Activated naive CD8-positive, alpha-beta T cell treated with anti-CD3 and anti-CD28 coated beads, Interleukin-2, amount 50 U/mL, for 24 hours (primary cell): Measurements from ENCODE around the gene CCDC196.

Source experiments
- ATAC-seq: fragments of 150-1000 bp; cut with Tn5 transposase; one replicate; pipeline ENCODE4 v1.10.0; 2021
- DNase-seq: peaks from one replicate; pipeline ENCODE4 v3.0.0; 2021
- H3K27ac Mint-ChIP-seq: one replicate; pipeline ENCODE4 v1.8.0; 2021; ENCODE audit warnings: mild to moderate bottlenecking, mixed read lengths
- H3K27me3 Mint-ChIP-seq: one replicate; pipeline ENCODE4 v1.8.0; 2021; ENCODE audit warnings: mixed read lengths
- H3K36me3 Mint-ChIP-seq: one replicate; pipeline ENCODE4 v1.8.0; 2021; ENCODE audit warnings: low read depth, mixed read lengths
- H3K4me1 Mint-ChIP-seq: one replicate; pipeline ENCODE4 v1.8.0; 2021; ENCODE audit warnings: mixed read lengths
- H3K4me3 Mint-ChIP-seq: one replicate; pipeline ENCODE4 v1.8.0; 2021; ENCODE audit warnings: mild to moderate bottlenecking, moderate library complexity, mixed read lengths
- H3K9me3 Mint-ChIP-seq: one replicate; pipeline ENCODE4 v1.8.0; 2021; ENCODE audit warnings: mixed read lengths

Gene CCDC196, protein sequence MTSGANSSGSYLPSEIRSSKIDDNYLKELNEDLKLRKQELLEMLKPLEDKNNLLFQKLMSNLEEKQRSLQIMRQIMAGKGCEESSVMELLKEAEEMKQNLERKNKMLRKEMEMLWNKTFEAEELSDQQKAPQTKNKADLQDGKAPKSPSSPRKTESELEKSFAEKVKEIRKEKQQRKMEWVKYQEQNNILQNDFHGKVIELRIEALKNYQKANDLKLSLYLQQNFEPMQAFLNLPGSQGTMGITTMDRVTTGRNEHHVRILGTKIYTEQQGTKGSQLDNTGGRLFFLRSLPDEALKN

DNA sequence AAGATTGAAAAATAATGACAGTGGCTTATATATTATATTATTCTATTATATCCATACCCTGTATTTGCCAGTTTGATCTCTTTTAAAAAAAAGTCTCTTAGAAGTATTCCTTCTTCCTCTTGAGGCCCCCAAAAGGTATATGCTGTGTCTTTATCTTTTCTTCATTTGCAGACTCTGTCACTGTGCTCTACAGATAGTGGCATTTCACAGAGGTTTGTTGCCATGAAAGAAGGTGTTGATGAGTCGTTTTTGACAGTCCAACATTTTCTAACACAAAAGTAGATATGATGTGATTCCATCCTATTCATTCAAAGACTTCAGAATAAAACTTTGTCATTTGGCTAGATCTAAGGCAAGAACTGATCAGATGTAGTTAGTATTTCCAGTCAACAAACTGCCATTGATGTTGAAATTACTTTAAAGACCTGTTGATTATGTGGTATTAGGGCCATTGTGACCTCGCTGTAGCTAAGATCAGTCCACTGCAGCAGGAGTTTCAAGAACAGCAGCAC is at the start of gene CCDC196:
Gene CCDC196, plus strand, starts transcription at position 462 of the 512 bp plus-strand sequence. CDS start 132 bp downstream, outside the sequence.
- Mint-ChIP-seq H3K36me3 (no peaks in the 10 kb centered on the region), H3K9me3 (no peaks in the 10 kb centered on the region), H3K27me3 (no peaks in the 10 kb centered on the region), H3K4me1 (no peaks in the 10 kb centered on the region), H3K4me3 (no peak within 1 kb of the TSS), H3K27ac (no peak within 1 kb of the TSS)
- no peak for DNase-seq
- no peak for ATAC-seq

DNA sequence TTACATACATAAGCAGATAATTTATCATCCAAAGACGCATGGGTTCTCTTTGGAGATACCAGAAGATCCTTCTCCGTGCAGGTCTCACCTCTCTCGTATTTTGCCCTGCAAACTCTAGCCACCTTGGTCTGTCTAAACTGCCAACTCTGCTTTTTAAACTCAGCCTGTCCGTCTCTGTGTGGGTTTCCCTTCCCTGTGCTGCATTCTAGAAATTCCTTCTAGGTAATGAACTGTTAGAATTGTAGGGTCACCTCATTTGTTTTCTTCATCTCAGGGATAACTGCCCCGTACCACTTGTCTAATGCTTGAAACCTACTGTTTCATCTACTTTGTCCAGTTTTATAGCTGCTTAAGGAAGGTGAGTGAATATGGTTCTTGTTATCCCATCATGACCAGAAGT is 45.4 kb upstream of the CCDC196 start:
- Mint-ChIP-seq H3K36me3 (no peaks in the 10 kb centered on the region), H3K4me3 (no peak overlapping the region), H3K4me1 (no peaks in the 10 kb centered on the region), H3K9me3 (peaks cover 32% of the 10 kb centered on the region), H3K27ac (no peak overlapping the region), H3K27me3 (no peaks in the 10 kb centered on the region)
- DNase-seq (no peak), ATAC-seq (no peak)

DNA sequence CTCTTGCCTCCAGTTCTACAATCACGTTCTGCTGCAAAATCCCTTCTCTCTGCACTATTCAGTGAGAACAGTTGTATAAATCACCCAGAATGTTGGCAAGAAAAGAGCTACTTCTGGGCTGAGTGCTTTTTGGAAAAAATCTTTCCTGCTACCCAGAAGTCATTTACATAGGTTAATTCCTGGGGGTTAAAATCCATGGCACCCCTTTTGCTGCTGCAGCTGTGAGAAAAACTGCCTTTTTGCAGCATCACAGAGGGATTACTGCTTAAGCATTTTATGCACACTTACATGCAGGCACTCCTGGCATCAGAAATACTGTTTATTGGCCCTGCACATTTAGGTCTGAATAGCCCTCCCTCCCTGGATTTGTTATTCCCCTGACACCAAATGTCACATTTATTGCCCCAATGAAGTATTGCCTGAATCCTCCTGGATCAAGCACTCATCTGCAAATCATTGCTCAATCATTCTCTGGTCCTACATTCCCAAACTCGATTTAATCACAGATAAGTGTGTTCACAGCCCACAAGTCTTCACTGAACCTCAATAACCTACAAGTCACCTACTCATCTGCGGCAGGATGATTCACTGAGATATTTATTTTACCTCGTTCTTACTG is 43.1 kb upstream of the CCDC196 start:
- Mint-ChIP-seq H3K9me3 (peaks cover 24% of the 10 kb centered on the region), H3K27me3 (no peaks in the 10 kb centered on the region), H3K4me3 (no peak overlapping the region), H3K4me1 (no peaks in the 10 kb centered on the region), H3K27ac (no peak overlapping the region), H3K36me3 (no peaks in the 10 kb centered on the region)
- no peak for ATAC-seq
- no peak for DNase-seq

DNA sequence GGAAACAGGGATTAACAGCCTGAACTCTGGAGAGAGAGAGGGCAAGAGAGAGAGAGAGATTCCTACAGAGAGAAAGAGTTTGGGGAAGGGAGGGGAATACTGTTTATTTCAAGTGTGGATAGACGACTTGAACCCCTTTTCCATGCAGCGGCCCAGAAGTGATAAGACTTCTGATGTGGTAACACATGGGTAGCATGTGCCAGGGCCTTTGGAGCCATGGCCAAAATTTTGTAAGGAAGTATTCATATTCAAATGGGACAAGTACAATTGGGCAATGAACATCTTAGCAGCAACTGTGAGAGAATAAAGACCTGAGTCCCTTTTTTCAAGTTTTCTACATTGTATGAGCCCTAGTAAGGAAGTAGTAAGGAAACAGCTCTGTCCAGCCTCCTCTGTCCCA is 42.4 kb upstream of the CCDC196 start:
- peaks cover 16% of the 10 kb centered on the region for H3K9me3 Mint-ChIP-seq
- no peak for DNase-seq
- H3K27me3 Mint-ChIP-seq = no peaks in the 10 kb centered on the region
- no peak overlapping the region for H3K4me3 Mint-ChIP-seq
- ATAC-seq = no peak
- no peaks in the 10 kb centered on the region for H3K4me1 Mint-ChIP-seq
- no peak overlapping the region for H3K27ac Mint-ChIP-seq
- no peaks in the 10 kb centered on the region for H3K36me3 Mint-ChIP-seq

DNA sequence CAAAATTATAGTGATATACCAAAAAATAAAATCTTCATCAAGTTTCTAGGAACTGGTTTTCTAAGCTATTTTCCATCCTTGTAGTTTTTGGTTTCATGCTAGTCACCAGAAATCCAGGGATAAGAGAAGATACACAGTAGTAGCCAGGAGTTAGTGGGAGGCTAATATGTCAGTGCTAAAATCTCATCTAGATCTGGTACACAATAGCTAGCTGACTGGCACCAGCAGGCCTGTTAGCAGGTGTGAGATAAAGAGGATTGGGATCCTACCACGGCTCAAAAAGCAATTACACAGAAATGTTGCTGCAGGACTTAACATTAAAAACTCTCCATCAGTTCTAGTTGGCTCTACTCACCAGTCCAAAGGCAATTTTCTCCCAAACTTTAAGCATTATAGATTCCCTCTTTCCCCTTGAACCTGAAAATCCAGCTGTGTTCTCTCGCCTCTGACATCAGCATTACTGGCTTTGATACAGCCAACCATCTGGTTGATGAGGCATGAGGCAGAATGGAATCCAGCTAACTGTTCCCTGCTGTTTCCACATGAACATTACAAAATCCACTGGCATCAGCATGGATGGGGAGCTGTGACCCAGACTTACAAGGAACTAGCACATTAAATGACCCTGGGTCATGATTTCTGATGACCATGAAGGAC is 41.8 kb upstream of the CCDC196 start:
- H3K27me3 Mint-ChIP-seq = no peaks in the 10 kb centered on the region
- H3K27ac Mint-ChIP-seq = no peak overlapping the region
- ATAC-seq (no peak), DNase-seq (no peak)
- no peak overlapping the region for H3K4me3 Mint-ChIP-seq
- no peaks in the 10 kb centered on the region for H3K36me3 Mint-ChIP-seq
- H3K4me1 Mint-ChIP-seq = no peaks in the 10 kb centered on the region
- H3K9me3 Mint-ChIP-seq = peaks cover 14% of the 10 kb centered on the region

DNA sequence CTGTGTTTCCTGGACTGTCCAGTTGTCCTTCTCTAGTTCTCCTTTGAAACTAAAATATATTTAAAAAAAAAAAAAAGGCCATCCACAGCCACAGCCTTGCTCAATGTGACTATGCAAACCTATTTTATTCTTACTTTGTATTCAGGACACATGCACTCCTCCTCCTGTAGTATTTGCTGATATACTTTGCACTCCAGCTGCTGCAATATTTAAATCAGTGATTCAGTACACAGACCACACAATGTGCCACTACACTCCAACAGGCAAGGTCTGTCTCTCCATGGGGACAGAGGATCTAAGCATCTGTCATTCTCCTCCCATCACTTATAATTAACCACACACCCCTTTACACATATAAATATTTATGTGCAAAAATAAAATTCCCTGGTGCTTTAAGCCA is 40.2 kb upstream of the CCDC196 start:
- Mint-ChIP-seq H3K9me3 (peaks cover under 1% of the 10 kb centered on the region), H3K4me3 (no peak overlapping the region), H3K27me3 (no peaks in the 10 kb centered on the region), H3K27ac (no peak overlapping the region), H3K4me1 (no peaks in the 10 kb centered on the region), H3K36me3 (no peaks in the 10 kb centered on the region)
- ATAC-seq (no peak), DNase-seq (no peak)

DNA sequence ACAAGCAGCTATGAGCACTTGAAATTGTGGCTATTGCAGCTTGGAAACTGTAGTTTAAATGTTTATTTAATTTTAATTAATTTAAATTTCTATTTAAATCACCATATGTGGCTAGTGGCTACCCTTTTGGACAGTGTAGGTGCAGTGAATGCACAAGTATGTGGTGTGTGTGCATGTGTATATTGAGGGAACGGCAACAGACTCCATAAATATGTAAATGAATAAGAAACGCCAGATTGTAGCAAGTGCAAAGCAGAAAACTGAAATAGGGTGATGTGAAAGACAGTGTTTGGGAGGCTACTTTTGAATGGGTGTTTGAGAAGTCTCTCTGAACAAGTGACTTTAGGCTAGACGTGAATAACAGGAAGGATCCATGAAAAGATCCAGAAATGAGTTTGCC is 32.7 kb upstream of the CCDC196 start:
- ATAC-seq (no peak), DNase-seq (no peak)
- Mint-ChIP-seq H3K4me1 (no peaks in the 10 kb centered on the region), H3K27ac (no peak overlapping the region), H3K36me3 (peaks cover 9% of the 10 kb centered on the region), H3K27me3 (no peaks in the 10 kb centered on the region), H3K4me3 (no peak overlapping the region), H3K9me3 (peaks cover 7% of the 10 kb centered on the region)

DNA sequence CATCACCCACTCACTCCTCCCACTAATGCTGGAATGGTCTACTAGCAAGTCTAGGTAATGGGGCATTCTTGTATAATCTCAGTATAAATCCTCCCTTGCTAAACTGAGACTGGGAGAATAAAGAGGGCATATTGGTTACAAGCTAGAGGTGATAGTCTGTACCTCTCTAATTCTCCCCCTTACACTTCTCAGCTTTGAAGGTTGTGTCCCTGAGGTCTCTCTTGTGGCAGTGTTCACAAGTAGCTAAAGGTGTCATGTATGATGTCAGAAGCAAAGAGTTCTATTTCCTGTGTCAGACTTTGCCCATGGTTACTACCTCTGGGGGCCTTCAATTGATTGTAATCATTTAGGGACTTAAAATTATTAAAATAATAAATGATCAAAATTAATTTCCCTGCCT is 26.6 kb upstream of the CCDC196 start:
- H3K9me3 Mint-ChIP-seq = peaks cover 5% of the 10 kb centered on the region
- H3K36me3 Mint-ChIP-seq = peaks cover 5% of the 10 kb centered on the region
- H3K4me1 Mint-ChIP-seq = no peaks in the 10 kb centered on the region
- DNase-seq (no peak), ATAC-seq (no peak)
- H3K27me3 Mint-ChIP-seq = no peaks in the 10 kb centered on the region
- H3K27ac Mint-ChIP-seq = no peak overlapping the region
- H3K4me3 Mint-ChIP-seq = no peak overlapping the region

DNA sequence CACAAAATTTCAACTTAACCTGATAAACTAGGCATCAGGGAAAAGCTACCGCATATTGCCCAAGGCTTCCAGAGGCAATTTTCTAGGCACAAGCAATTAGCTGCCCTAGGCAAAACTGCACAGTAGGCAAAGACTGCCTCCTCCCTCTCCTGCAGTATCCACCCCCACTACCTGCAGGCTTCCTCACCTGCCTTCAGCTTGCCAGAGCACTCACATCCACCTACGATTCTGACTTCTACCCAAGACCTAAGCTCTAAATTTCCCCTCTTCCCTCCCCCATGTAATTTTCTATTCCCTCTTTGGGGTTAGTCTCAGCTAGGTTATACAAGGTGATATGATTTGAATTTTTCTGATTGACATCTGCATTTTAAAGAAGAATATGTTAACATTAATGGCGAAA is 21.9 kb upstream of the CCDC196 start:
- ATAC-seq (no peak), DNase-seq (no peak)
- H3K4me1 Mint-ChIP-seq = no peaks in the 10 kb centered on the region
- no peaks in the 10 kb centered on the region for H3K9me3 Mint-ChIP-seq
- no peak overlapping the region for H3K27ac Mint-ChIP-seq
- peaks cover 2% of the 10 kb centered on the region for H3K36me3 Mint-ChIP-seq
- H3K27me3 Mint-ChIP-seq = no peaks in the 10 kb centered on the region
- no peak overlapping the region for H3K4me3 Mint-ChIP-seq

DNA sequence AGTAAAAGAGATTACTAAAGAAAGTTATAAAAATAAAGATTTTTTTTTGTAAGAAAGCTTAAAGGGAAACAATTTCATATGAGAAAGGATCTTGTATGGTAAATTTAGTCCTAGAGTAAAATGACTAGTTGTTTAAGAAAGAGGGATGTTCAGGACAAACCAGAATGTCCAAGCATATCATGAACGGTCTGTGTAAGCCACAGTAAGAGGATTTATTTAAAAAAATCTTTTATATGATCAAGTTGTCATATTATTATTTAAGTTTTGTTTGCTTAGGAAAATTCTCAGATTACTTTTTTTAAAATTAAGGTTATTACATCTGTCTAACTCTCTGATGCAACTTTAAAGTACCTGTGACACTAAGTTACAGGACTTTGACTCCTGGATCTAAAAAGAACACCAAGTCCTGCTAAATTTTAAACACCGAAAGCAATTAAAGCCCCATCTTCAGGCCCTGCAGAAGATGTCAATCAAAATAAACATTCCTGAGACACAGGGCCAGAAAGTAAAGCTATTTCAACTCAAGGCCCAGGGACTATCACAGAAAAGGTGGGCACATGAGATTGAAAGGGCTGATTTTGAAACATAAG is 17.3 kb upstream of the CCDC196 start:
- H3K4me3 Mint-ChIP-seq = no peak overlapping the region
- no peak for DNase-seq
- H3K27ac Mint-ChIP-seq = no peak overlapping the region
- H3K9me3 Mint-ChIP-seq = peaks cover 26% of the 10 kb centered on the region
- H3K27me3 Mint-ChIP-seq = no peaks in the 10 kb centered on the region
- no peak for ATAC-seq
- peaks cover 16% of the 10 kb centered on the region for H3K36me3 Mint-ChIP-seq
- no peaks in the 10 kb centered on the region for H3K4me1 Mint-ChIP-seq

DNA sequence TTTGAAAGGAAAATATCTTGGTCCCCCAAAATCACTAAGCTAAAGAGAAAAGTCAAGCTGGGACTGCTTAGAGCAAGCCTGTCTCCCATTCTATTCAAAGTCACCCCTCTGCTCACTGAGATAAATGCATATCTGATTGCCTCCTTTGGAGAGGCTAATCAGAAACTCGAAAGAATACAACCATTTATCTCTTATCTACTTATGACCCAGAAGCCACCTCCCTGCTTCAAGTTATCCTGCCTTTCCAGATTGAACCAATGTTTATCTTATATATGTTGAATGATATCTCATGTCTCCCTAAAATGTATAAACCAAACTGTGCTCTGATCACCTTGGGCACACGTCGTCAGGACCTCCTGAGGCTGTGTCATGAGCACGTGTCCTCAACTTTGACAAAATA is 14.6 kb upstream of the CCDC196 start:
- Mint-ChIP-seq H3K27me3 (no peaks in the 10 kb centered on the region), H3K4me3 (no peak overlapping the region), H3K4me1 (no peaks in the 10 kb centered on the region), H3K9me3 (peaks cover 26% of the 10 kb centered on the region), H3K36me3 (peaks cover 16% of the 10 kb centered on the region), H3K27ac (no peak overlapping the region)
- ATAC-seq = no peak
- DNase-seq = no peak

DNA sequence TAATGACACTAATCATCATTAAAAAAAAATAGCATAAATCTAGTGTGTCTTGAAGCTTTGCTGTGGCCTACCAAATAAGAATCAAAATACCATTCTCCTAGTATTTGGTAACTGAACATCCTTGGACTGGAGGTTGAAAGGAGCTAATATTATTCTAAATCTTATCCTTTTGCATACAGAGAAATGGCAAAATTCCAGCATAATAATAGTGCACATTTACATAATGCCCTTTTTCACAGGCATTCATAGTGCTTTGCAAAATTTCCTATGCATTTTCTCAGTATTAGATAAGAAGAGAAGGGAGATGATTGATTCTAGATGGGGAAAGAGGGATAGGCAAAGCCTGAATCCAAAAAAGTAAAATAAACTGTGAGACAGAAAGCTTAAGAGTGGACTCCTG is 13.9 kb upstream of the CCDC196 start:
- no peaks in the 10 kb centered on the region for H3K4me1 Mint-ChIP-seq
- peaks cover 16% of the 10 kb centered on the region for H3K36me3 Mint-ChIP-seq
- peaks cover 26% of the 10 kb centered on the region for H3K9me3 Mint-ChIP-seq
- H3K27ac Mint-ChIP-seq = no peak overlapping the region
- DNase-seq (no peak), ATAC-seq (no peak)
- H3K4me3 Mint-ChIP-seq = no peak overlapping the region
- H3K27me3 Mint-ChIP-seq = no peaks in the 10 kb centered on the region

DNA sequence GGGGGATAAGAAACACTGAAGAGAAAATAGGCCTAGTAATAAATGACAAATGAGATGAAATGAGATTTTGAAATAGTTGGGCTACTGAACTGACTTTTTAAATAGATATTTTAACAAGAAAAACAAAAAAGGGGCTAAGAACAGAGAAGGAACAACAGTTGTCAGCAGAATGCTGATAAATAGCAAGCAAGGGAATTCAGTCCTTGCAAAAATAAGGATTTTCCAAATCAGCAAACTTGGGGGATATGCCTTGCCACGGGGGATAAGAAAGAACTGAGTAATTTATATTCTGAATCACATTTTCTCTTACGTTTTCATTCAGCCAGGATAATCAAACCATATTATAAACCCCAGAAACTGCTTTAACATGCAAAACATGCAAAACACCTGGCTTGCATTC is 12.9 kb upstream of the CCDC196 start:
- H3K27me3 Mint-ChIP-seq = no peaks in the 10 kb centered on the region
- H3K4me3 Mint-ChIP-seq = no peak overlapping the region
- no peak overlapping the region for H3K27ac Mint-ChIP-seq
- DNase-seq (no peak), ATAC-seq (no peak)
- peaks cover 26% of the 10 kb centered on the region for H3K9me3 Mint-ChIP-seq
- peaks cover 14% of the 10 kb centered on the region for H3K36me3 Mint-ChIP-seq
- H3K4me1 Mint-ChIP-seq = no peaks in the 10 kb centered on the region

DNA sequence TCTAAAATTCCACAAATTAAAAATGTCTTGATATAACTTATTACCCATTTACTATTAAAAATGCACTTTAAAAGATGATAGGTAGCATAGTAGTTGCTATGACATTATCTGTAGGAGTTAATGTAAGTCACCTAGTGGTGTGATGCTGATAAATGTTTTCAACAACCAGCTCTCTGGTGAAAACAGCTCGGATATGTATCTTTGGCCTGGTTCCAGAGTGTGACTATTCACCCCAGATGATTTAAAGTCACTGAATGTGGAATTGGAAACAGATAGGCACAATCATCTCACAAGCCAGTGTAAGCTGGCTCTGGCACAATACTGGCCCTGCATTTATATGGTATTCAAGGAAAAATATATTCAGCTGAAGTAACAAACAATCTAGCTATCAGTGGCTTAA is 9.2 kb upstream of the CCDC196 start:
- Mint-ChIP-seq H3K9me3 (peaks cover 6% of the 10 kb centered on the region), H3K36me3 (peaks cover 2% of the 10 kb centered on the region), H3K27me3 (no peaks in the 10 kb centered on the region), H3K4me1 (no peaks in the 10 kb centered on the region), H3K4me3 (no peak overlapping the region), H3K27ac (no peak overlapping the region)
- DNase-seq (no peak), ATAC-seq (no peak)

DNA sequence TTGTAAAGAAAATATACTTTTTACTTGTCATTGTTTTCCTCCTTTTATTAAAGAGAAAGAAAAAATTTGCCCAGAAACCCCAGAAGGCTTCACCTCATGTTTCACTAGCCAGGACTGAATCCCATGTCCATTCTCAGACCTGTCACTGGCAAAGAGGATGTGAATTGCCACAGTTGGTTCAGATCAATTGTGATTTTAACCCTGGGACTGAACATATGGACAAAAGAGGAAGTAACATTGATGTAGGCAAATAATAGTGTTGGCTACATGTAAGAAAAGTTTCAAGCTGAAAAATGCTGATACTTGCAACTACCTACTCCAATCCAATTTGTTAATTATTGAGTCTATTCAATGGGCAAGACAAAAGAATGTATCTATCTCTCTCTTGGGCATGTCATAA is 8.6 kb upstream of the CCDC196 start:
- Mint-ChIP-seq H3K27me3 (no peaks in the 10 kb centered on the region), H3K4me3 (no peak overlapping the region), H3K27ac (no peak overlapping the region), H3K36me3 (peaks cover 1% of the 10 kb centered on the region), H3K9me3 (peaks cover 4% of the 10 kb centered on the region), H3K4me1 (no peaks in the 10 kb centered on the region)
- no peak for DNase-seq
- no peak for ATAC-seq
